ENCODE measurements around the gene VPS37D.
A peak's percentile ranks its signal among the peaks of the same experiment; 100 is the strongest.
"Not testable (repeated sequence)": the region's sequence is repeated elsewhere in the genome, so short reads cannot be mapped to it uniquely, and the experiment has no call there.

The VPS37D gene

GRCh38 chr7:73706126-73707044, 38.8 kb downstream of the VPS37D start:
- DNase-seq = peak; percentile 39

- DNase-seq = peak; percentile 67
Observed at GRCh38 chr7:73707045-73707631, 39.5 kb downstream of the VPS37D start.

GRCh38 chr7:73708961-73709549, 41.4 kb downstream of the VPS37D start:
- no peak for DNase-seq

- no peak for DNase-seq
Observed at GRCh38 chr7:73712773-73713172, 45.1 kb downstream of the VPS37D start.

- DNase-seq = not testable (repeated sequence)
Observed at GRCh38 chr7:73713319-73713718, 45.7 kb downstream of the VPS37D start.

- DNase-seq = peak; percentile 68
Observed at GRCh38 chr7:73715648-73716317, 48.2 kb downstream of the VPS37D start.

GRCh38 chr7:73716318-73716890, 48.8 kb downstream of the VPS37D start:
- DNase-seq = no peak

- no peak for DNase-seq
Observed at GRCh38 chr7:73717025-73717807, 49.6 kb downstream of the VPS37D start.

GRCh38 chr7:73717991-73718405, 50.4 kb downstream of the VPS37D start:
- DNase-seq = no peak

GRCh38 chr7:73718438-73718881, 50.8 kb downstream of the VPS37D start:
- DNase-seq = no peak

- DNase-seq = peak; percentile 76
Observed at GRCh38 chr7:73718905-73719805, 51.5 kb downstream of the VPS37D start, which contains the start of gene STX1A. Gene STX1A (minus strand): TSS chr7:73719669. CDS start chr7:73719631, 38 bp downstream.

GRCh38 chr7:73719806-73720169, 52.2 kb downstream of the VPS37D start:
- no peak for DNase-seq

GRCh38 chr7:73720443-73720842, 52.8 kb downstream of the VPS37D start:
- DNase-seq = not testable (repeated sequence)

GRCh38 chr7:73721377-73721817, 53.8 kb downstream of the VPS37D start:
- DNase-seq = no peak
